ENCODE results near the gene LIMS1. TPM values are rescaled to one million over a fixed set of nuclear protein-coding genes. Genes with fewer than 3 reads are reported as not detected.
A peak's percentile ranks its signal among the peaks of the same experiment; 100 is the strongest.

LIMS1 gene
- total RNA-seq, 1 experiment from 2014 or later: 101 TPM

GRCh38 chr2:108547606-108548005, 13.3 kb downstream of the LIMS1 start:
- intact Hi-C loops (cut with micrococcal nuclease; ENCODE audit: unreplicated experiment) (no loop called here), in situ Hi-C loops (cut with HindIII; ENCODE audit: low pct_unique_long_range_greater_than_20kb, low sequenced_read_pairs) (no loop called here)
- ChIA-PET CTCF (no interaction called here), POLR2A (no interaction called here)
- no peaks in the 10 kb centered on the region for H3K9me3 ChIP-seq (ENCODE audit: control insufficient read depth, insufficient read depth, low read depth, low read length)
- DNase-seq (ENCODE audit: low read depth, low spot score) (no peak), ATAC-seq (no peak)
- H3K27ac ChIP-seq (ENCODE audit: low read length): no peak overlapping the region
- no peak for TF ChIP-seq REST (IDR thresholded peaks at IDR 0.05; ENCODE audit: insufficient read depth in 1 of 2, low read depth in 2 of 2, low read length in 1 of 2)
- TF ChIP-seq POLR2AphosphoS5 (IDR thresholded peaks at IDR 0.05; ENCODE audit: low read depth, low read length): no peak
- no peak for TF ChIP-seq SIN3A (IDR thresholded peaks at IDR 0.05; ENCODE audit: borderline replicate concordance, insufficient read depth, low read depth, low read length)
- TF ChIP-seq CTCF (IDR thresholded peaks at IDR 0.05): no peak
- no peak for TF ChIP-seq TCF7L2 (IDR thresholded peaks at IDR 0.05; ENCODE audit: low read depth, low read length)
- H3K27me3 ChIP-seq (ENCODE audit: control insufficient read depth, insufficient read depth, low read length): no peaks in the 10 kb centered on the region
- H3K4me1 ChIP-seq (ENCODE audit: control insufficient read depth, insufficient read depth, low read length): peaks cover 2% of the 10 kb centered on the region; the same call in 1 of the 2 replicates
- H3K36me3 ChIP-seq (ENCODE audit: control insufficient read depth, insufficient read depth, low read length): no peaks in the 10 kb centered on the region
- no peak overlapping the region for H3K4me3 ChIP-seq (ENCODE audit: low read depth in 2 of 2, low read length in 2 of 2)
- no TSS peak for BruUV-seq (replicated peaks)

GRCh38 chr2:108548208-108549003, 14.1 kb downstream of the LIMS1 start:
- H3K36me3 ChIP-seq (ENCODE audit: control insufficient read depth, insufficient read depth, low read length): no peaks in the 10 kb centered on the region
- no peak overlapping the region for H3K4me3 ChIP-seq (ENCODE audit: low read depth in 2 of 2, low read length in 2 of 2)
- TF ChIP-seq REST (IDR thresholded peaks at IDR 0.05; ENCODE audit: insufficient read depth in 1 of 2, low read depth in 2 of 2, low read length in 1 of 2) (no peak), TCF7L2 (IDR thresholded peaks at IDR 0.05; ENCODE audit: low read depth, low read length) (no peak), CTCF (IDR thresholded peaks at IDR 0.05) (no peak), SIN3A (IDR thresholded peaks at IDR 0.05; ENCODE audit: borderline replicate concordance, insufficient read depth, low read depth, low read length) (no peak), POLR2AphosphoS5 (IDR thresholded peaks at IDR 0.05; ENCODE audit: low read depth, low read length) (no peak)
- POLR2A ChIA-PET: no interaction called here
- intact Hi-C loops (cut with micrococcal nuclease; ENCODE audit: unreplicated experiment) (no loop called here), in situ Hi-C loops (cut with HindIII; ENCODE audit: low pct_unique_long_range_greater_than_20kb, low sequenced_read_pairs) (no loop called here)
- no peaks in the 10 kb centered on the region for H3K27me3 ChIP-seq (ENCODE audit: control insufficient read depth, insufficient read depth, low read length)
- ATAC-seq (no peak), DNase-seq (ENCODE audit: low read depth, low spot score) (no peak)
- peaks cover 2% of the 10 kb centered on the region; the same call in 1 of the 2 replicates for H3K4me1 ChIP-seq (ENCODE audit: control insufficient read depth, insufficient read depth, low read length)
- H3K27ac ChIP-seq (ENCODE audit: low read length): no peak overlapping the region
- CTCF ChIA-PET: interaction anchor here (0.8 kb wide), 1 partner anchor 26 kb away, joined by 11 read pairs; no protein-coding TSS in a partner anchor
- no peaks in the 10 kb centered on the region for H3K9me3 ChIP-seq (ENCODE audit: control insufficient read depth, insufficient read depth, low read depth, low read length)
- TSS peak; percentile 31 for BruUV-seq (replicated peaks)
